ENCODE data around the gene CD226.

DNA sequence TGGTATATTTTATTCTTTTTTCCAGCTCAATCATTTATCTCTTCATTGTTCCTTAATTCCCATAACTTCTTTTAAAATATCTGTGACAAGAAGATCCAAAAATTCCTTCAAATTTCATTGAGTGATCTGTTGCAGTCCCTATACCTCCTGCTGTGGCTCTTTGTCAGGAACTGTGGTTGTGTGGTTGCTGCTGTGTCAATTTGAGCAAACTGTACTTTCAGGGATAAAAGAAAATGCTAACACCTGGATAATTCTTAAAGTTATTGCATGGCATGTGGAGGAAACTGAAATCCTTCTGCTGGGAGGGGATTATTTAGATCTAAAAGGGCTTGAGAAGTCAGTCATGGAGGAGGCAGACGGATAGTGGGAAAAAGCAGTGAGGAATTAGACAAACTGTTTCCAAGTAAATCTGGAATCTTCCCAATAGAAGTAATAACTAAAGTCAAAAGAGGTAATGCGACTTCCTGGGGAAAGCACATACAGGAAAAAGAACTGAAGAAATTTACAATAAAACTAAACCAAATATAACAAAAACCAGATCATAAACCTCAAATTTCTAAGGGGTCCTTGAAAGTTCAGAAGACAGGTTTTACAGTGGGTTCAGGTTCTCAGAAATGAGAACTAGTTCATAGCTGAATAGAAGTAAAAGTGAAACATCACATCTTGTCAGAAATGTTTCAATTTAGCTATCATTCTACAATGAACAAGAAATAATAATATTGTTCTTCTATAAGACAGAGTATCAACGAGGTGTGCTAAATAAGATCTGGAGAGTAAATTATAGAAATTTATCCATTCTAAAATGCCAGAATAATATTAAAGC is 33.5 kb upstream of the CD226 start:
- TF ChIP-seq POLR2A (IDR thresholded peaks at IDR 0.05) = no peak
- no peak for TF ChIP-seq CTCF (IDR thresholded peaks at IDR 0.05)
